Stimulated activated CD4-positive, alpha-beta T cell treated with anti-CD3 and anti-CD28 coated beads, Interleukin-4, amount 100 ng/mL, for 24 hours (primary cell): ENCODE measurements around the gene RUNX1.

Experiments
- DNase-seq: peaks from one replicate; pipeline ENCODE4 v3.0.0-alpha.2; 2020

RUNX1 gene

GRCh38 chr21:34870246-34870645 lies 178.9 kb downstream of the RUNX1 start:
- no peak for DNase-seq

DNA sequence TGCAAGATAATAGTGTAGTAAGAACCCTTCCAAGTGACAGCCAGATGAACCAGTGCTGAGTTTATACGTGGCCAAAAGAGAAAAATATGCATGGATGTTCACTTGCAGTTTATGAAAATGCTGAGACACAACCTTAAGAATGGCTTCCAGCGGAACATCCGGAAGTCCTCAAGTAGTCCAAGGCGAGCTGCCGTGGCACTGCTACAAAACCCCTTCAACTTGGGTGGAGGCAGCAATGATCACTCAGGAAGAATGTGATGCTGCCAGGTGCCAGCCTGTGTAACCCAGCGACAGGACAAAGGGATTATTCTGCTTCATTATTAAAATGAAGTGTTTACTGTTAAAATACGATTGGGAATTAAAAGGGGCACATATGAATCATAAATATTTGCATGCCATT lies 179.6 kb downstream of the RUNX1 start:
- DNase-seq, result no peak

GRCh38 chr21:34867785-34868184 lies 181.3 kb downstream of the RUNX1 start:
- no peak for DNase-seq

DNA sequence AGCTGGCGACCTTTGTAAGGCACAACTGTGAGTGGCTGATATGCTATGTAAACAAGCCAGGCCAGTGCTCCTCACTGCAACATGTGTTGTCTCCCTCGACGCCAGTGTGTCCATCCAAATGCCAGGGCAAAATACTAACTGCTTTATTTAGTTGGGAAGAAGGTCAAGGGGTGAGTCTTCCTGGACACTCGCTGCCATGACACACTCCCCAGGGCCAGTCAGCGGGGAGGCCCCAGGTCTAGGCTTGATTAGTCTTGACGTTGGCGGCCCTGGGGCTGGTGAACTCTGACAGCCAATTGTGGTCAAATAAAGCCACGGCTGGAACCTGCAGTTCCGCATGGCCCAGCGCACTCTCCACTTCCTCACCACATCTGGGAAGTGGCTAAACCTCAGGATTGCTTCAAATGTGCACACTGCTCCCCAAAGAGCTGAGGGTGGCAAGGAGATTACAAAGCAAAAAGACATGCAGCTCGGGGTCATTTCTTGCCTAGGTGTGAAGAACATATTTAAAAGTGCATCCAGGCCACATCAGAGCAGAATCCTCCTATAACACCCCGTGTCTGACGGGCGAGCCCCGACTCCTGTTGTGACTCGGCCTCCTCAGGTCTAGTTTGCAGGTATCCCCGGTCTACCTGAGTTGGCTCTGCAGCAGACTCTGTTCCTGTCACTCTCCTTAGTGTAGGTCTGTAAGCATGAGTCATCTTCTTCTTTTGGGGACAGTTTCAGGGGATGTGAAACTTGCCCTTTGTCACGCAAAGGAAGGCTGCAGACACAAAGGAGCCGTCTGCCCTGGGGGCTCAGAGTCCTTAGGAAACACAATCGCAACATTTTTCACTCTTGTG lies 183.5 kb downstream of the RUNX1 start:
- peak; percentile 53 for DNase-seq

- DNase-seq, result no peak
These were observed 184.5 kb downstream of the RUNX1 start for GRCh38 chr21:34864370-34865149.

- DNase-seq, result no peak
These were observed 186.2 kb downstream of the RUNX1 start for GRCh38 chr21:34862951-34863350.

- no peak for DNase-seq
These were observed 187.8 kb downstream of the RUNX1 start for GRCh38 chr21:34861258-34861657.

- no peak for DNase-seq
These were observed 189.0 kb downstream of the RUNX1 start for GRCh38 chr21:34859976-34860653.

DNA sequence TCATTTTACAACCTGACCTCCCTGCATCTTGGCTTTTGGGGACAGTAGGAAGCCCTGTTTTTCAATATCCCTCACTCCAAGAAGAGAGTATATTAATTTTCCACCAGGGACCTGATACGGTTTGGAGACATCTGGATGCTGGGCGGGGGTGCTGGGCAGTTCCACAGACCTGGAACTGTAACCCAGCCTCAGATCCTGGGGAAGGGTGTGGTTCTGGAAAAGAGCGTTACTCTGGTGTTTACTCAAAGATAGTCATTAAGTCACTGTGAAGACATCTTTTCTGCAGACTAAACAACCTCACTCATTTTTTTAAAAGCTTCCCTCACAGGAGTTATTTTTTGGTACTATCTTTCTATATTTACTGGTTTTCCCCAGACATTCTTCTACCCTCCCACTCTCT lies 190.5 kb downstream of the RUNX1 start:
- DNase-seq, result no peak

DNA sequence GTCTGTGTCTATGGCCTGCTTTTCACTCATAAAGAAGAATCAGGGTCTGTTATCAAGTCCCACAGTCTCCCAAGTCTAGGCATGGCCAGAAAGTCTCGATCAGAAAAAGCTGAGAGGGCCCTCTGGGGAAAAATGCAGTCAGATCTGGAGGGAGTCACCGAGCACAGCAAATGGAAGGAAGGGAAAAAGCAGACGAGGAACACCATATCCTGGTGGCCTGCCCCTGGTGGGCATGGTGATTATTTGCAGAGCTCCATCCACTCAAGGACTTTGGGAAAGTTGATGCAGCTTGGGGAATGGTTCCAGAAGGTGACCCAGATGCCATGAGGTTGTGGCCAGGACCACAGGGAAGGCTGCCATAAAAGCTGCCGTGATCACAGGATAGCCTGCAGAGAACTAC lies 191.2 kb downstream of the RUNX1 start:
- DNase-seq, result no peak

- no peak for DNase-seq
These were observed 191.9 kb downstream of the RUNX1 start for GRCh38 chr21:34857122-34857713.

- DNase-seq, result no peak
These were observed 196.7 kb downstream of the RUNX1 start for GRCh38 chr21:34852448-34852847.

GRCh38 chr21:34850166-34850690 lies 198.9 kb downstream of the RUNX1 start:
- no peak for DNase-seq

DNA sequence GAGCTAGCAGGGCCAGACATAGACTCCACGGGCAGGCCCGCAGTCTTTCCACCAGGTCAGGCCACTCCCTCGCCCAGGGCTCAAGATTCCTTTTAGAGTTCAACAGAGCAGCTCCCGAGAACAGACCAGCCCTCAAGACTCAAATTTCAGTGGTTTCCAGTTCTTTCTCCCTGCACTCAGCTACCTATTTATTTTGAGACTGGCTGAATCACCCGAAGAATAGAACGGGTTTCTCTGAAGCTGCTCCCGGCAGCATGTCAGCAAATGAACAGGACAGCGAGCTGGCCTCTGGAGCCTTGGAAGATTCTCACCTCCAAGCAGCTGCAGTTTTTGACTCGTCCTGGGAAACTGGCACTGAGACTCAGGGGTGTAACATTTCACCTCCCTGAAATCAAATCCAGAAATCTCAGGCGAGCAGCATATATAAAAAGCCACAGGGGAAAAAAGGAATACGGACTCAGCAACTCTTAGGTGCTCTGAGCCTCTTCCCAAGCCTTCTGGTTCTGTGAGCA lies 202.4 kb downstream of the RUNX1 start:
- DNase-seq, result no peak

DNA sequence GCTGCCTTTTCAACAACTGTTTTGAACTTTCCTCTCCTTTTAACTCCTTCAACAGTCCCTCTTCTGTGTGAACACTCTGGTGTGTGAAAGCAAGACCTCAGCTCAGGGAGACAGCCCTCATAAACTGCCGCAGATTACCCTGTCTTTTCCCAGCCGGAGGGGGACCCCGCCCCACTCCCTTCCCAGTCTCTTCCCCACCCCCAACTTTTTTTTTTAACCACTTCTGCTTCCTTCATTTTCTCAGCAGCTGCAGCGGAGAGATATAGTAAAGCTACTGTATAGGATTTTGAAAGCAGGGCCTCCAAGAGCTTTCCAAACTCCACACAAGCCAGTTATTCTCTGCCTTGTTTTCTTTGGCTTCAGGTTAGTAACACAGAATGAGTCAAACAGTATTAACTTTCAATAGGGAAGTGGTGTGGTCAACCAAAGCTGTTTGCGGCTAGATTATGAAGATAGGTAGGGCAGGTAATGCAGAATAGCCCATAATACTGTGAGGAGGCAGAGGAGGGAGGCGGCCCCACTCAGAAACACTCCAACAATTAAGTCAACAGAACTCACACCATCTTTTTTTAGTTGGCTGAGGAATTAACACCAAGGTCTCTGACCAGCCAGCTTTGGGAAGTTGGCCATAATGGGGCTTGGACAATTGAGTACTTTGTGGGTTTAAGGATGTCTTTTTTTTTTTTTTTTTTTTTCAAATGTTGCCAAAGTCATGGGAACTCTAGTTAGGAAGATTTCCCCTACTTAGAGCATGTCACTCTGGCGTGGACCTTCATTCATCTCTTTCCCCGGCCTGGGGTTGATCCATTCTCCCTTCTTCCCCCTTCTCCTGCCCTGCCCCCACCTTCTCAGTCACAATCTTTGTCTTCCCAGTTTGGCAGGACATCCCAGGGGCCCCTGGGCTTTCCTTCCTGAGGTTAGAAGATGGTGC lies 203.3 kb downstream of the RUNX1 start:
- peak; percentile 34 for DNase-seq

DNA sequence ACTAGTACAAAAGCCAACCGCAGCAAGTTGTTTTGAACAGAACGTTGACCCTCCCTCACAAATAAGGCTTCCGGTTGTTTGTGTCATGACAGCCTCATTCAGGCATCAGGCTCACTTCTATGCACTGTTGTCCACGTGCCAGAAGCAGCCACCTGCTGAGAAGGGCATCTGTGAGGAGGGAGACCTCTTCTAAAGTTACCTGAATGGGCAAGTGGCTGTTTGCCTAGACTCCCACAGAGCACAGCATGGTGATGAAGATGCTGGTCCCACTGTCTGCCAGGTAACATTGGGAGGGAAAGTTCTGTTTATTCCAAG lies 204.2 kb downstream of the RUNX1 start:
- no peak for DNase-seq

DNA sequence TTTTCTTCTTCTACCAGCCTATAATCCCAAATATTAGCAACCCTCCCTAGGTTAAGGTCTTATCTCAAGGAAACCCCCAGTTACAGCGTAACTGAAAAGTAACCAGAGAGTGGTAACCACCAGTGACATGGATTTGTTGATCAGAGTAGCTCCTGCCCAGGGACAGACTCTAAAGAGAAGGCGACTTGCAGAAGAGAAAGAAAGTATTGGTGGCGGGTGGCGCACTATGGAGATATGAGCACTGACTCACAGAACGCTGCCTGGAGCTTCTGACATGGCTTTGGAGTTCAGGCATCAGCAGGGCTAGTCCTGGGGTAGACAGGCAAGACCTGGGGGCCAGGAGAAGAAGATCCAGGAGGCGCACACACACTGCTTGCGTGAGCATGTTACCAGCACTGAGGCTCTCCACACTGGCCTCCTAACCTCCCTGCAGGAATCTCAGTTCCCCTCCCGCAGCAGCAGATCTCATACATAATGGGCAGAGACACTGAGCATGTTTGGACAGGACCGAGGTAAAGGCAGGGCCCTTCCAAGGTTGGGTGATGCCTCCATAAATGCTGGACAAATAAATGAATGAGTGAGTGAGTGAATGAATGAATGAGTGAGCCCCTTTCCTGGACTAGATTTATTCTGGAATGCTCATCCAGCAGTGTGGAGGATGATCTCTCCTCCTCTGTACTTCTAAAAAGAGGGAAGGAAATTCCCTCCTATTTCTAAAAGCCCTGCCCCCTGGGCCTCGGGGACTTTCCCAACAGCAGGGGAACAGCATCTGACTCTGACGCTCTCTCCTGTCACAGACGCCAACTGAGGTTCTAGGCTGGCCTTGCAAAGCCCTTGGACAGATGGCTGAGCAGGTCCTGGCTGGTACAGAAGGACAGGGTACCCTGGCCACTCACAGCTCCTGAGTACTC lies 204.8 kb downstream of the RUNX1 start:
- DNase-seq, result no peak

GRCh38 chr21:34843562-34843961 lies 205.5 kb downstream of the RUNX1 start:
- no peak for DNase-seq

DNA sequence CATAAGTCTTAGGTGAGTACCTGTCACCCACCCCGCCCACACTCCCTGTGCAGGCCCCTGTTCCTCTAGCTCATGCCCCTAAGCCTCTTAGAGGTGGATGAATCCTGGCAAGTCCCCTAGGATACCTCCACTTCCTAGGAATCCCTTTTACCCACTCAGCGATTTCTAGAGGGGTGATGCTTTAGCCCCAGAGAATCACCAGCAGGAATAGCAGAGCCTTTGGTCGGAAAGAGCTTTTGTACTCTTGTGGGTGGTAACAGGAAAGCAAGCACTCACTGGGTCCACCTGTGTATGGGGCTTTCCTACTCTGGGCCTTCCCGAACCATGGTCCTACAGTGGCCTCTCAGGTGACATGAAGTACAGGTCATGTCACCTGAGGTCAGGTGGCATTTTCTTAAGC lies 207.9 kb downstream of the RUNX1 start:
- no peak for DNase-seq

GRCh38 chr21:34840693-34841092 lies 208.4 kb downstream of the RUNX1 start:
- DNase-seq, result no peak
